Measurements from ENCODE around the gene NRXN3. TPM values are rescaled to one million over a fixed set of nuclear protein-coding genes. Genes with fewer than 3 reads are reported as not detected.

The NRXN3 gene
- total and polyA plus RNA-seq, 2 of the 4 experiments (the other 2 are of a cell fraction) = 4.8 to 25.1 TPM

- Histone ChIP-seq H3K27ac (ENCODE audit: insufficient read depth, low read length) (no peak overlapping the region), H3K4me1 (ENCODE audit: control insufficient read depth, insufficient read depth, low read length) (no peaks in the 10 kb centered on the region), H2AK9ac (replicated peaks; ENCODE audit: low read depth, low read length, poor library complexity) (no peak overlapping the region), H3K27me3 (ENCODE audit: control insufficient read depth, insufficient read depth, low read length) (no peaks in the 10 kb centered on the region), H4K5ac (ENCODE audit: low read depth, low read length) (no peak overlapping the region), H3K23ac (ENCODE audit: low read depth, low read length) (no peak overlapping the region), H3K4ac (ENCODE audit: low read depth, low read length) (no peak overlapping the region), H3K14ac (replicated peaks; ENCODE audit: low read depth, low read length) (no peak overlapping the region), H3K9me3 (ENCODE audit: control insufficient read depth, insufficient read depth, low read length) (no peaks in the 10 kb centered on the region), H3K18ac (ENCODE audit: low read depth, low read length) (no peak overlapping the region), H4K8ac (ENCODE audit: low read depth in 2 of 2, low read length in 2 of 2) (no peak overlapping the region), H3K9ac (ENCODE audit: low read depth, low read length) (no peak overlapping the region), H2BK5ac (ENCODE audit: low read depth, low read length, poor library complexity, severe bottlenecking) (no peak overlapping the region), H3K36me3 (ENCODE audit: control insufficient read depth, insufficient read depth, low read length) (no peaks in the 10 kb centered on the region), H2AK5ac (ENCODE audit: low read depth, low read length) (no peak overlapping the region), H2BK20ac (ENCODE audit: low read depth, low read length) (no peak overlapping the region), H2AFZ (replicated peaks; ENCODE audit: low read length, poor library complexity) (no peak overlapping the region), H3K4me3 (ENCODE audit: insufficient read depth, low read depth, low read length) (no peak overlapping the region), H2BK15ac (ENCODE audit: low read depth, low read length) (no peak overlapping the region), H4K91ac (ENCODE audit: insufficient read depth, low read depth, low read length) (no peak overlapping the region), H3K4me2 (ENCODE audit: low read depth, low read length) (no peak overlapping the region), H3K9me1 (ENCODE audit: insufficient read depth, low read length) (no peaks in the 10 kb centered on the region), H3K79me1 (ENCODE audit: low read depth in 1 of 2, low read length in 2 of 2) (no peaks in the 10 kb centered on the region), H2BK120ac (ENCODE audit: low read depth, low read length) (no peak overlapping the region), H3K56ac (ENCODE audit: extremely low read depth, insufficient read depth, low read length) (no peak overlapping the region), H4K20me1 (ENCODE audit: insufficient read depth, low read length) (no peaks in the 10 kb centered on the region)
- ATAC-seq (ENCODE audit: low read depth) (no peak), DNase-seq (no peak)
- WGBS, 2 experiments (ENCODE audit: extremely low coverage in 2 of 2, insufficient read length in 1 of 2) = 35% methylated on average over 2 of the region's 4 CpGs; no CpG with 5 or more reads in 1 of the 2 experiments
- dilution Hi-C loops (cut with HindIII; ENCODE audit: low sequenced_read_pairs, unreplicated experiment) = no loop called here
- intact Hi-C loops (cut with micrococcal nuclease) = no loop called here
- no TSS peak for BruUV-seq (replicated peaks)
- ChIA-PET CTCF (no interaction called here), POLR2A (ENCODE audit: unreplicated experiment) (no interaction called here)
- TF ChIP-seq FOS (IDR thresholded peaks at IDR 0.05; ENCODE audit: low read depth, low read length) (no peak), POLR2A (IDR thresholded peaks at IDR 0.05; ENCODE audit: low read depth, low read length) (no peak), MXI1 (IDR thresholded peaks at IDR 0.05; ENCODE audit: borderline replicate concordance, low read depth, low read length) (no peak), CEBPB (IDR thresholded peaks at IDR 0.05; ENCODE audit: low read depth, low read length) (no peak), MAFK (IDR thresholded peaks at IDR 0.05; ENCODE audit: low read depth, low read length) (no peak), RFX5 (IDR thresholded peaks at IDR 0.05; ENCODE audit: low read depth, low read length) (no peak), BHLHE40 (IDR thresholded peaks at IDR 0.05; ENCODE audit: low read depth, low read length) (no peak), CTCF (conservative IDR thresholded peaks at IDR 0.05; ENCODE audit: low read depth, low read length) (no peak)
- TF ChIP-seq, protein P1, sequence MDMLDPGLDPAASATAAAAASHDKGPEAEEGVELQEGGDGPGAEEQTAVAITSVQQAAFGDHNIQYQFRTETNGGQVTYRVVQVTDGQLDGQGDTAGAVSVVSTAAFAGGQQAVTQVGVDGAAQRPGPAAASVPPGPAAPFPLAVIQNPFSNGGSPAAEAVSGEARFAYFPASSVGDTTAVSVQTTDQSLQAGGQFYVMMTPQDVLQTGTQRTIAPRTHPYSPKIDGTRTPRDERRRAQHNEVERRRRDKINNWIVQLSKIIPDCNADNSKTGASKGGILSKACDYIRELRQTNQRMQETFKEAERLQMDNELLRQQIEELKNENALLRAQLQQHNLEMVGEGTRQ (IDR thresholded peaks at IDR 0.05; ENCODE audit: low read depth, low read length) = no peak
- in situ Hi-C loops (cut with MboI; ENCODE audit: low sequenced_read_pairs) = no loop called here
Measured at GRCh38 chr14:78857974-78858373, 687.8 kb downstream of the NRXN3 start.

Data from IMR-90 (cell line).